NCI-H82 (cell line): ENCODE data around the gene BBIP1.

ENCODE experiments used
- DNase-seq: peaks from one replicate; lab custom pipeline; 2025; lab: John Stamatoyannopoulos, UW

The BBIP1 gene

GRCh38 chr10:110861930-110862649, 56.9 kb downstream of the BBIP1 start:
- no peak for DNase-seq

GRCh38 chr10:110861476-110861875, 57.5 kb downstream of the BBIP1 start:
- no peak for DNase-seq

- peak; percentile 54 for DNase-seq
Observed at GRCh38 chr10:110860576-110861241, 58.3 kb downstream of the BBIP1 start.

- DNase-seq: no peak
Observed at GRCh38 chr10:110859973-110860376, 59.0 kb downstream of the BBIP1 start.

- no peak for DNase-seq
Observed at GRCh38 chr10:110859206-110859972, 59.6 kb downstream of the BBIP1 start.

GRCh38 chr10:110858297-110858934, 60.6 kb downstream of the BBIP1 start:
- no peak for DNase-seq

- DNase-seq: peak; percentile 75
Observed at GRCh38 chr10:110857265-110858171, 61.5 kb downstream of the BBIP1 start.

GRCh38 chr10:110853921-110854605, 64.9 kb downstream of the BBIP1 start:
- DNase-seq: no peak

- no peak for DNase-seq
Observed at GRCh38 chr10:110852947-110853346, 66.0 kb downstream of the BBIP1 start.

- peak; percentile 50 for DNase-seq
Observed at GRCh38 chr10:110852255-110852896, 66.6 kb downstream of the BBIP1 start.

- DNase-seq: no peak
Observed at GRCh38 chr10:110851020-110851612, 67.9 kb downstream of the BBIP1 start.

- no peak for DNase-seq
Observed at GRCh38 chr10:110850099-110850498, 68.9 kb downstream of the BBIP1 start.
